MCF 10A (cell line): ENCODE results near the gene ANKIB1. TPM values are rescaled to one million over a fixed set of nuclear protein-coding genes. Genes with fewer than 3 reads are reported as not detected.

Experiments
- BruUV-seq: library from RNA; stranded (reverse); fragments of 400-500 nt; replicated peaks from 2 replicates; lab custom pipeline; 2021; lab: Mats Ljungman, UMichigan
- CTCF ChIA-PET: fragments of 300-600 bp; sonication (Branson Sonifier 250); formaldehyde crosslinking; extraction: SDS; loops from one replicate; lab custom pipeline; 2021; ENCODE audit warnings: antibody characterized with exemption, inconsistent platforms; lab: Yijun Ruan, JAX
- POLR2A ChIA-PET: fragments of 300-600, 350-650 bp; sonication (Branson Sonifier 250); formaldehyde crosslinking; extraction: SDS; loops from one replicate; lab custom pipeline; 2020; ENCODE audit warnings: antibody characterized with exemption, inconsistent platforms; lab: Yijun Ruan, JAX
- DNase-seq: peaks from one replicate; pipeline ENCODE4 v3.0.0-alpha.2; 2018; ENCODE audit not compliant: unreplicated experiment
- H3K27ac Mint-ChIP-seq: one replicate; pipeline ENCODE4 v1.8.0; 2022; ENCODE audit warnings: mild to moderate bottlenecking, low read depth, mixed read lengths; ENCODE audit not compliant: unreplicated experiment
- H3K27me3 Mint-ChIP-seq: one replicate; pipeline ENCODE4 v1.8.0; 2022; ENCODE audit warnings: mixed read lengths; ENCODE audit not compliant: insufficient read depth, unreplicated experiment
- H3K36me3 Mint-ChIP-seq: one replicate; pipeline ENCODE4 v1.8.0; 2022; ENCODE audit warnings: mild to moderate bottlenecking, moderate library complexity, mixed read lengths; ENCODE audit not compliant: insufficient read depth, unreplicated experiment
- H3K4me1 Mint-ChIP-seq: one replicate; pipeline ENCODE4 v1.8.0; 2022; ENCODE audit warnings: mixed read lengths; ENCODE audit not compliant: insufficient read depth, unreplicated experiment
- H3K4me3 Mint-ChIP-seq: one replicate; pipeline ENCODE4 v1.8.0; 2022; ENCODE audit warnings: mild to moderate bottlenecking, moderate library complexity, mixed read lengths; ENCODE audit not compliant: unreplicated experiment
- H3K9me3 Mint-ChIP-seq: one replicate; pipeline ENCODE4 v1.8.0; 2022; ENCODE audit warnings: mixed read lengths; ENCODE audit not compliant: unreplicated experiment
- intact Hi-C: fragments of 100-400 bp; cut with micrococcal nuclease; formaldehyde crosslinking; loops from 2 replicates; pipeline ENCODE4 v1.14.1; 2022
- total RNA-seq: library from RNA; stranded (reverse); gene quantifications from 2 replicates; pipeline ENCODE4 v1.2.3, GENCODE V29; 2022
- TF ChIP-seq, protein P1 (sequence below): fragments of 200-600 bp; IDR thresholded peaks from one replicate; pipeline ENCODE4 v1.8.0; 2022; ENCODE audit warnings: antibody characterized with exemption, mild to moderate bottlenecking; ENCODE audit not compliant: unreplicated experiment

Gene ANKIB1
- total RNA-seq, 1 experiment from 2014 or later = 33.0 TPM

DNA sequence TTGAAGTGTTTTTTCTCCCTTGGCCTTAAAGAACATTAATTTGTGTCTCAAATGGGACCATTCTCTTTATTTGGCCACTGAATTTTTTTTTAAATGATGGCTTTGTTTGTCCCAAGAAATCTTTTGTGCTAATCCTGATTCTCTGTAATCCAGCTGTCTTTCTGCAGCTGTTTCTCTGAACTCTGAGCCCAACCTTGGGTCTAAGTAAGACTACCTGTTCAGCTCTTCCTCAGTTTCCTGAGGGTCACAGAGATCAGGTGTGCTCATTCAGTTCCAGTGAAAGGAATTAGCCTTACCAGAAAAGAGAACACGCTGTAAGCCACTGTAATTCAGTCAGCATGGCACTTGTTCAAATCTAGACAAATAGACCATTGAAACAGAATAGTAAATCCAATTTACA is 94.2 kb downstream of the ANKIB1 start:
- no peak for DNase-seq
- no TSS peak for BruUV-seq
- Mint-ChIP-seq H3K9me3 (peaks cover 11% of the 10 kb centered on the region), H3K4me3 (no peak overlapping the region), H3K27me3 (no peaks in the 10 kb centered on the region), H3K4me1 (no peaks in the 10 kb centered on the region), H3K36me3 (peaks cover 22% of the 10 kb centered on the region), H3K27ac (no peak overlapping the region)
- intact Hi-C loops = loop anchor here (10.0 kb wide), 1 partner anchor 515 kb away; no protein-coding TSS in a partner anchor
- POLR2A ChIA-PET = interaction anchor here (0.9 kb wide), 1 partner anchor 40 kb away, joined by 3 read pairs; no protein-coding TSS in a partner anchor
- CTCF ChIA-PET = no interaction called here
- TF ChIP-seq, protein P1, sequence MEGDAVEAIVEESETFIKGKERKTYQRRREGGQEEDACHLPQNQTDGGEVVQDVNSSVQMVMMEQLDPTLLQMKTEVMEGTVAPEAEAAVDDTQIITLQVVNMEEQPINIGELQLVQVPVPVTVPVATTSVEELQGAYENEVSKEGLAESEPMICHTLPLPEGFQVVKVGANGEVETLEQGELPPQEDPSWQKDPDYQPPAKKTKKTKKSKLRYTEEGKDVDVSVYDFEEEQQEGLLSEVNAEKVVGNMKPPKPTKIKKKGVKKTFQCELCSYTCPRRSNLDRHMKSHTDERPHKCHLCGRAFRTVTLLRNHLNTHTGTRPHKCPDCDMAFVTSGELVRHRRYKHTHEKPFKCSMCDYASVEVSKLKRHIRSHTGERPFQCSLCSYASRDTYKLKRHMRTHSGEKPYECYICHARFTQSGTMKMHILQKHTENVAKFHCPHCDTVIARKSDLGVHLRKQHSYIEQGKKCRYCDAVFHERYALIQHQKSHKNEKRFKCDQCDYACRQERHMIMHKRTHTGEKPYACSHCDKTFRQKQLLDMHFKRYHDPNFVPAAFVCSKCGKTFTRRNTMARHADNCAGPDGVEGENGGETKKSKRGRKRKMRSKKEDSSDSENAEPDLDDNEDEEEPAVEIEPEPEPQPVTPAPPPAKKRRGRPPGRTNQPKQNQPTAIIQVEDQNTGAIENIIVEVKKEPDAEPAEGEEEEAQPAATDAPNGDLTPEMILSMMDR = no peak

DNA sequence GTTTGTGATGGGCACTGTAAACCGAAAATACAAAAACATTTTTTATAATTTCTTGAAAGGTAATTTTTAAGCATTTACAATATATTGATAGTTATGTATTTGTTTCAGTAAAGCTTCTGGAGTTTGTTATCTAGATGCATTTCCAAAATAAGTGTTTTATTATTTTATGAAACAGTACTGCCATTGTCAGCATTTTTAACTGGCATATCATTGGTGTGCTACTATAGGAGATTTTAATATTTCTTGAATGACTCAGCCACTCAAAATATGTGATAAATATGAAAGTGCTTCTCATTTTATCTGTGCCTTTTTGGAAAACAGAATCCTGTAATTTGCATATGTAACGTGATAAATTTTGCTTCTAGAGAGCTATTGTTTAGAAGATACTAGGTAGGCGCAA is 97.9 kb downstream of the ANKIB1 start:
- intact Hi-C loops = loop anchor here (10.0 kb wide), 1 partner anchor 511 kb away; no protein-coding TSS in a partner anchor

DNA sequence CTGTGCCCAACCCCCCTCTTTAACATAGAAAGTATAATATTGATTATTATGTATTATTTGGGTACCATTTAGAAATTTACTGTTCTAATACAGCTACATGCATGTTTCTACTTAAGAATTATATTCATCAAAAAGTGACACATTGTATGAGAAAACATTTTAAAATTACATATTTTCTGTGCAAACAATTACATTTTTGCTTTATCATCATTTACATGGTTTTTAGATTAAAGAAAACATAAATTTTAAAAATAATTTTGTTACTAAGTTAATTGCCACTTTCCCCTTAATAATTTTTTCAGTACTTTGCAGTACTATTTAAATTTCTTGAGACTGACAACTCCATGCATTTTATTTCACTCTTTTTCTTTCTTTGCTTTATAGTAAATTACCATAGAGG is 106.2 kb downstream of the ANKIB1 start:
- POLR2A ChIA-PET = interaction anchor here (0.8 kb wide), 1 partner anchor 55 kb away, joined by 3 read pairs; no protein-coding TSS in a partner anchor
- no peak for DNase-seq
- Mint-ChIP-seq H3K36me3 (peaks cover 36% of the 10 kb centered on the region), H3K4me1 (no peaks in the 10 kb centered on the region), H3K9me3 (no peaks in the 10 kb centered on the region), H3K27me3 (no peaks in the 10 kb centered on the region), H3K4me3 (no peak overlapping the region), H3K27ac (no peak overlapping the region)
- no TSS peak for BruUV-seq
- intact Hi-C loops = no loop called here
- TF ChIP-seq, protein P1 = no peak
- CTCF ChIA-PET = interaction anchor here (0.6 kb wide), 1 partner anchor 1623 kb away, joined by 4 read pairs; no protein-coding TSS in a partner anchor

More for the DNA sequence above, 97.9 kb downstream of the ANKIB1 start:
- Mint-ChIP-seq H3K9me3 (no peaks in the 10 kb centered on the region), H3K27me3 (no peaks in the 10 kb centered on the region), H3K27ac (no peak overlapping the region), H3K4me1 (no peaks in the 10 kb centered on the region), H3K36me3 (peaks cover 22% of the 10 kb centered on the region), H3K4me3 (no peak overlapping the region)
- no peak for DNase-seq
- TF ChIP-seq, protein P1 = no peak
- ChIA-PET POLR2A (interaction anchor here (1.1 to 1.4 kb wide), 2 partner anchors 10 to 25 kb away, joined by 3 to 6 read pairs; no protein-coding TSS in a partner anchor), CTCF (interaction anchor here (0.6 to 0.7 kb wide), 2 partner anchors 20 to 66 kb away, joined by 3 read pairs; no protein-coding TSS in a partner anchor)
- no TSS peak for BruUV-seq

GRCh38 chr7:92354214-92354613 is 108.4 kb downstream of the ANKIB1 start:
- peaks cover 34% of the 10 kb centered on the region for H3K36me3 Mint-ChIP-seq
- H3K27me3 Mint-ChIP-seq = no peaks in the 10 kb centered on the region
- no peak overlapping the region for H3K4me3 Mint-ChIP-seq
- CTCF ChIA-PET = interaction anchor here (0.6 kb wide), 3 partner anchors 16 to 1319 kb away, joined by 3 to 4 read pairs (median 3); no protein-coding TSS in a partner anchor
- H3K27ac Mint-ChIP-seq = no peak overlapping the region
- TF ChIP-seq, protein P1 = no peak
- POLR2A ChIA-PET = interaction anchor here (0.8 kb wide), 1 partner anchor 11 kb away, joined by 3 read pairs; no protein-coding TSS in a partner anchor
- BruUV-seq = no TSS peak
- H3K9me3 Mint-ChIP-seq = no peaks in the 10 kb centered on the region
- no peaks in the 10 kb centered on the region for H3K4me1 Mint-ChIP-seq
- DNase-seq = no peak
- intact Hi-C loops = no loop called here
